ENCODE data around the gene CHSY1. TPM values are rescaled to one million over a fixed set of nuclear protein-coding genes. Genes with fewer than 3 reads are reported as not detected.

CHSY1 gene
- total and polyA plus RNA-seq, 2 of the 4 experiments (the other 2 are of a cell fraction) = 40.9 to 53.2 TPM

DNA sequence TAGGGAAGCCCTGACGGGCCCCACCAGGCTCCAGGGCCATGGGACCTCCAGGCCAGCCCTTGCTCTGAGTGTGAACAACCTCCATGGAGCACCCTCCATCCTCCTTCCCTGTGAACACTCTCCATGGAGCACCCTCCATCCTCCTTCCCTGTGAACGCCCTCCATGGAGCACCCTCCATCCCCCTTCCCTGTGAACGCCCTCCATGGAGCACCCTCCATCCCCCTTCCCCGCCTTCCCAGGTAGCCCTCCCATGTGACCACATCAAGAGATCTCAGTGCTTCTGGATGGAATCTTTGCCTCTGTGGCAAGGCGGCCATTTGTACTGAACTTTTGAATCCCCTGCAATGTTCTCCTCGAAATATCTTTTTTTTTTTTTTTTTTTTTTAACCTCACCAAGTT is 66.5 kb downstream of the CHSY1 start:
- Histone ChIP-seq H3K9me3 (ENCODE audit: control insufficient read depth, insufficient read depth, low read length) (no peaks in the 10 kb centered on the region), H3K27me3 (ENCODE audit: control insufficient read depth, insufficient read depth, low read length) (no peaks in the 10 kb centered on the region), H4K91ac (ENCODE audit: insufficient read depth, low read depth, low read length) (no peak overlapping the region), H3K79me1 (ENCODE audit: low read depth in 1 of 2, low read length in 2 of 2) (peaks cover 18 to 80% of the 10 kb centered on the region in 2 experiments; a peak in 3 of 4 replicates), H3K4me3 (ENCODE audit: insufficient read depth, low read depth, low read length) (no peak overlapping the region), H3K14ac (replicated peaks; ENCODE audit: low read depth, low read length) (no peak overlapping the region), H2AFZ (replicated peaks; ENCODE audit: low read length, poor library complexity) (no peak overlapping the region), H2BK20ac (ENCODE audit: low read depth, low read length) (no peak overlapping the region), H2BK15ac (ENCODE audit: low read depth, low read length) (no peak overlapping the region), H3K4me1 (ENCODE audit: control insufficient read depth, insufficient read depth, low read length) (peaks cover 29% of the 10 kb centered on the region), H3K27ac (ENCODE audit: insufficient read depth, low read length) (peak overlapping the region; percentile 15; the same call in 1 of the 2 replicates), H2AK5ac (ENCODE audit: low read depth, low read length) (peak overlapping the region; percentile 47), H2AK9ac (replicated peaks; ENCODE audit: low read depth, low read length, poor library complexity) (no peak overlapping the region), H2BK5ac (ENCODE audit: low read depth, low read length, poor library complexity, severe bottlenecking) (peak overlapping the region; percentile 8), H3K36me3 (ENCODE audit: control insufficient read depth, insufficient read depth, low read length) (peaks cover 10% of the 10 kb centered on the region), H3K9ac (ENCODE audit: low read depth, low read length) (no peak overlapping the region), H3K23ac (ENCODE audit: low read depth, low read length) (no peak overlapping the region), H4K8ac (ENCODE audit: low read depth in 2 of 2, low read length in 2 of 2) (no peak overlapping the region), H3K9me1 (ENCODE audit: insufficient read depth, low read length) (peaks cover 32% of the 10 kb centered on the region), H3K4ac (ENCODE audit: low read depth, low read length) (peak overlapping the region; percentile 57; the same call in 1 of the 2 replicates), H2BK120ac (ENCODE audit: low read depth, low read length) (no peak overlapping the region), H4K20me1 (ENCODE audit: insufficient read depth, low read length) (peaks cover 9% of the 10 kb centered on the region), H4K5ac (ENCODE audit: low read depth, low read length) (no peak overlapping the region), H3K56ac (ENCODE audit: extremely low read depth, insufficient read depth, low read length) (no peak overlapping the region), H3K18ac (ENCODE audit: low read depth, low read length) (no peak overlapping the region), H3K4me2 (ENCODE audit: low read depth, low read length) (no peak overlapping the region)
- 93% methylated on average over 2 of the region's 6 CpGs; no CpG with 5 or more reads in 1 of the 2 experiments for WGBS, 2 experiments (ENCODE audit: extremely low coverage in 2 of 2, insufficient read length in 1 of 2)
- ATAC-seq (ENCODE audit: low read depth) = no peak
- TF ChIP-seq RAD21 (IDR thresholded peaks at IDR 0.05; ENCODE audit: low read length) (no peak), CHD1 (IDR thresholded peaks at IDR 0.05; ENCODE audit: low read depth, low read length) (no peak), BHLHE40 (IDR thresholded peaks at IDR 0.05; ENCODE audit: low read depth, low read length) (no peak), MAFK (IDR thresholded peaks at IDR 0.05; ENCODE audit: low read depth, low read length) (no peak), RCOR1 (IDR thresholded peaks at IDR 0.05; ENCODE audit: insufficient replicate concordance, low read length) (no peak), NFE2L2 (IDR thresholded peaks at IDR 0.05; ENCODE audit: low read depth, low read length) (no peak), MAZ (IDR thresholded peaks at IDR 0.05; ENCODE audit: borderline replicate concordance, low read depth, low read length) (no peak), SMC3 (IDR thresholded peaks at IDR 0.05; ENCODE audit: low read depth, low read length) (no peak), CEBPB (IDR thresholded peaks at IDR 0.05; ENCODE audit: low read depth, low read length) (no peak), FOS (IDR thresholded peaks at IDR 0.05; ENCODE audit: low read depth, low read length) (no peak), MXI1 (IDR thresholded peaks at IDR 0.05; ENCODE audit: borderline replicate concordance, low read depth, low read length) (no peak), RFX5 (IDR thresholded peaks at IDR 0.05; ENCODE audit: low read depth, low read length) (no peak), POLR2A (IDR thresholded peaks at IDR 0.05; ENCODE audit: low read depth, low read length) (no peak)
- TF ChIP-seq, protein P1, sequence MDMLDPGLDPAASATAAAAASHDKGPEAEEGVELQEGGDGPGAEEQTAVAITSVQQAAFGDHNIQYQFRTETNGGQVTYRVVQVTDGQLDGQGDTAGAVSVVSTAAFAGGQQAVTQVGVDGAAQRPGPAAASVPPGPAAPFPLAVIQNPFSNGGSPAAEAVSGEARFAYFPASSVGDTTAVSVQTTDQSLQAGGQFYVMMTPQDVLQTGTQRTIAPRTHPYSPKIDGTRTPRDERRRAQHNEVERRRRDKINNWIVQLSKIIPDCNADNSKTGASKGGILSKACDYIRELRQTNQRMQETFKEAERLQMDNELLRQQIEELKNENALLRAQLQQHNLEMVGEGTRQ (IDR thresholded peaks at IDR 0.05; ENCODE audit: low read depth, low read length) = no peak
- TF ChIP-seq, protein P2, sequence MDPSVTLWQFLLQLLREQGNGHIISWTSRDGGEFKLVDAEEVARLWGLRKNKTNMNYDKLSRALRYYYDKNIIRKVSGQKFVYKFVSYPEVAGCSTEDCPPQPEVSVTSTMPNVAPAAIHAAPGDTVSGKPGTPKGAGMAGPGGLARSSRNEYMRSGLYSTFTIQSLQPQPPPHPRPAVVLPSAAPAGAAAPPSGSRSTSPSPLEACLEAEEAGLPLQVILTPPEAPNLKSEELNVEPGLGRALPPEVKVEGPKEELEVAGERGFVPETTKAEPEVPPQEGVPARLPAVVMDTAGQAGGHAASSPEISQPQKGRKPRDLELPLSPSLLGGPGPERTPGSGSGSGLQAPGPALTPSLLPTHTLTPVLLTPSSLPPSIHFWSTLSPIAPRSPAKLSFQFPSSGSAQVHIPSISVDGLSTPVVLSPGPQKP (IDR thresholded peaks at IDR 0.05; ENCODE audit: borderline replicate concordance, low read depth, low read length) = no peak
- TF ChIP-seq, protein P3, sequence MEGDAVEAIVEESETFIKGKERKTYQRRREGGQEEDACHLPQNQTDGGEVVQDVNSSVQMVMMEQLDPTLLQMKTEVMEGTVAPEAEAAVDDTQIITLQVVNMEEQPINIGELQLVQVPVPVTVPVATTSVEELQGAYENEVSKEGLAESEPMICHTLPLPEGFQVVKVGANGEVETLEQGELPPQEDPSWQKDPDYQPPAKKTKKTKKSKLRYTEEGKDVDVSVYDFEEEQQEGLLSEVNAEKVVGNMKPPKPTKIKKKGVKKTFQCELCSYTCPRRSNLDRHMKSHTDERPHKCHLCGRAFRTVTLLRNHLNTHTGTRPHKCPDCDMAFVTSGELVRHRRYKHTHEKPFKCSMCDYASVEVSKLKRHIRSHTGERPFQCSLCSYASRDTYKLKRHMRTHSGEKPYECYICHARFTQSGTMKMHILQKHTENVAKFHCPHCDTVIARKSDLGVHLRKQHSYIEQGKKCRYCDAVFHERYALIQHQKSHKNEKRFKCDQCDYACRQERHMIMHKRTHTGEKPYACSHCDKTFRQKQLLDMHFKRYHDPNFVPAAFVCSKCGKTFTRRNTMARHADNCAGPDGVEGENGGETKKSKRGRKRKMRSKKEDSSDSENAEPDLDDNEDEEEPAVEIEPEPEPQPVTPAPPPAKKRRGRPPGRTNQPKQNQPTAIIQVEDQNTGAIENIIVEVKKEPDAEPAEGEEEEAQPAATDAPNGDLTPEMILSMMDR (conservative IDR thresholded peaks at IDR 0.05; ENCODE audit: low read depth, low read length) = no peak
- in situ Hi-C loops (cut with MboI; ENCODE audit: low sequenced_read_pairs) = no loop called here
- no peak for DNase-seq
- dilution Hi-C loops (cut with HindIII; ENCODE audit: low sequenced_read_pairs, unreplicated experiment) = no loop called here
- no TSS peak for BruUV-seq (replicated peaks)
- ChIA-PET POLR2A (ENCODE audit: unreplicated experiment) (no interaction called here), CTCF (interaction anchor here (1.0 kb wide), 1 partner anchor 73 kb away, joined by 5 read pairs; no protein-coding TSS in a partner anchor)
- intact Hi-C loops (cut with micrococcal nuclease) = loop anchor here (5.0 kb wide), 1 partner anchor 168 kb away; no protein-coding TSS in a partner anchor
